Left cardiac atrium (tissue), 4 donors: ENCODE data around the gene MCAM. TPM values are rescaled to one million over a fixed set of nuclear protein-coding genes. Genes with fewer than 3 reads are reported as not detected.

Source experiments
- ATAC-seq, 2 donors: fragments of 200-7000 bp; cut with Tn5 transposase; one replicate each; pipeline ENCODE4 v1.9.1; 2020; ENCODE audit warnings: mild to moderate bottlenecking in 2 of 2, moderate library complexity in 2 of 2
- DNase-seq: peaks from one replicate; pipeline ENCODE4 v3.0.0-alpha.2; 2020
- intact Hi-C, 2 donors: fragments of 100-400 bp; cut with DNase I; formaldehyde crosslinking; loops; one replicate each; pipeline versions ENCODE4 v1.14.1 to v1.15.1; 2022 to 2023
- long read RNA-seq: library from polyadenylated mRNA; unstranded; transcript quantifications from one replicate; pipeline ENCODE4 v2.0.0, GENCODE V29; 2021
- total RNA-seq, 2 donors: library from RNA; stranded (reverse); fragmentation: NEBNext Ultra II Directional; extraction: Animal tissue kit (Norgen Biotek cat#: 25700); gene quantifications; one replicate each; pipeline ENCODE4 v1.2.1, GENCODE V29; 2021
- donor health status: DM: no; HTN: yes; CAD: no.
- donor health status: DM: no; HTN: yes; CAD: no; lungs with severe emphysema.
- donor health status: DM: yes; HTN: yes; CAD: no.
- donor health status: Dilated cardiomyopathy.

Gene MCAM
- total RNA-seq: 100 to 1,000 TPM; 144 to 230 TPM
- long read RNA-seq, transcript MCAM-201 (16 exons, 3,313 nt): major isoform, 72 of 179 reads
- long read RNA-seq, partial matches to known transcripts: 39 of 179 reads
- long read RNA-seq, other reads (novel, unspliced or antisense): 67 of 179 reads

GRCh38 chr11:119316729-119317591 lies at the start of gene MCAM:
MCAM (minus strand) TSS chr11:119317130; CDS start chr11:119317101, 29 bp downstream.
- intact Hi-C loops: no loop called here
- ATAC-seq: peak; percentile 35 to 42
- peak; percentile 69 for DNase-seq

GRCh38 chr11:119365071-119365591 lies 48.2 kb upstream of the MCAM start:
- intact Hi-C loops: no loop called here
- DNase-seq (no peak), ATAC-seq (peak in 1 of 2 donors; percentile 10)

- intact Hi-C loops: no loop called here
- DNase-seq (peak; percentile 67), ATAC-seq (peak; percentile 47 to 77)
These were observed 47.1 kb upstream of the MCAM start for GRCh38 chr11:119363851-119364590.

- peak in 1 of 2 donors; percentile 2 for ATAC-seq
- intact Hi-C loops: no loop called here
- DNase-seq: peak; percentile 33
These were observed 46.3 kb upstream of the MCAM start for GRCh38 chr11:119363081-119363850.

GRCh38 chr11:119362741-119363080 lies 45.8 kb upstream of the MCAM start:
- DNase-seq: no peak
- ATAC-seq: no peak
- intact Hi-C loops: no loop called here

- peak; percentile 11 for DNase-seq
- no peak for ATAC-seq
- intact Hi-C loops: no loop called here
These were observed 45.2 kb upstream of the MCAM start for GRCh38 chr11:119361941-119362725.

GRCh38 chr11:119361056-119361787 lies 44.3 kb upstream of the MCAM start:
- DNase-seq (peak; percentile 69), ATAC-seq (peak; percentile 72 to 85)
- intact Hi-C loops: no loop called here

GRCh38 chr11:119359365-119360214 lies 42.7 kb upstream of the MCAM start:
- intact Hi-C loops: loop anchor here in 1 of 2 donors (5.0 kb wide), 1 partner anchor 113 kb away; no protein-coding TSS in a partner anchor
- DNase-seq (no peak), ATAC-seq (no peak)

- no peak for DNase-seq
- intact Hi-C loops: loop anchor here in 1 of 2 donors (2.0 to 5.0 kb wide), 3 partner anchors 16 to 115 kb away; partner anchors contain the start of gene USP2
- no peak for ATAC-seq
These were observed 40.1 kb upstream of the MCAM start for GRCh38 chr11:119357074-119357473.

GRCh38 chr11:119356349-119357031 lies 39.6 kb upstream of the MCAM start:
- peak; percentile 79 to 84 for ATAC-seq
- intact Hi-C loops: loop anchor here in 1 of 2 donors (2.0 to 5.0 kb wide), 3 partner anchors 16 to 116 kb away; partner anchors contain the start of gene USP2

GRCh38 chr11:119355091-119355843 lies 38.3 kb upstream of the MCAM start:
- no peak for ATAC-seq
- no peak for DNase-seq
- intact Hi-C loops: loop anchor here in 1 of 2 donors (5.0 kb wide), 1 partner anchor 117 kb away; no protein-coding TSS in a partner anchor

More at GRCh38 chr11:119356349-119357031, 39.6 kb upstream of the MCAM start:
- DNase-seq: peak; percentile 88

- ATAC-seq: peak in 1 of 2 donors; percentile 28
- DNase-seq: peak; percentile 38
- intact Hi-C loops: no loop called here
These were observed 35.9 kb upstream of the MCAM start for GRCh38 chr11:119352857-119353260.

- no peak for DNase-seq
- intact Hi-C loops: no loop called here
- ATAC-seq: no peak
These were observed 34.3 kb upstream of the MCAM start for GRCh38 chr11:119351232-119351631.

GRCh38 chr11:119350302-119350701 lies 33.4 kb upstream of the MCAM start:
- ATAC-seq (no peak), DNase-seq (no peak)
- intact Hi-C loops: no loop called here
